Endothelial cell of umbilical vein (primary cell): ENCODE data around the gene TNIP3. TPM values are rescaled to one million over a fixed set of nuclear protein-coding genes. Genes with fewer than 3 reads are reported as not detected.

Source experiments
- BruUV-seq: library from RNA; stranded (reverse); fragments of 400-500 nt; replicated peaks from 2 replicates; lab custom pipeline; 2021; lab: Mats Ljungman, UMichigan
- CTCF ChIA-PET: fragments of 300-600, 350-600 bp; sonication (Branson Sonifier 250); formaldehyde crosslinking; loops from one replicate; lab custom pipeline; 2021; ENCODE audit warnings: antibody characterized with exemption, inconsistent platforms; lab: Charles Lee
- POLR2A ChIA-PET: fragments of 300-600, 350-600 bp; sonication (Branson Sonifier 250); formaldehyde crosslinking; loops from one replicate; lab custom pipeline; 2021; ENCODE audit warnings: antibody characterized with exemption, inconsistent platforms; lab: Charles Lee
- DNase-seq: peaks from one replicate; pipeline ENCODE4 v3.0.0-alpha.2; 2011; ENCODE audit warnings: low read depth, low spot score
- FAIRE-seq: peaks from 2 replicates; lab custom pipeline; 2011; peaks lifted over from hg19 to GRCh38; lab: Jason Lieb, UNC
- H2AFZ ChIP-seq: 2 replicates; pipeline ENCODE4 v1.6.0; 2012; ENCODE audit warnings: low read depth, low read length, control low read depth, inconsistent platforms
- H3K27ac ChIP-seq: 2 replicates; pipeline ENCODE4 v1.5.1; 2011; ENCODE audit warnings: low read depth, mild to moderate bottlenecking, control low read depth, low read length, moderate library complexity; ENCODE audit not compliant: insufficient read depth
- H3K27me3 ChIP-seq, 2 experiments: 2 replicates each; pipeline versions ENCODE4 v1.6.0 to v1.6.1; 2011; ENCODE audit warnings: low read length in 2 of 2, mixed read lengths in 1 of 2; ENCODE audit not compliant: control insufficient read depth in 2 of 2, insufficient read depth in 2 of 2
- H3K36me3 ChIP-seq, 2 experiments: 2 replicates in 1 of 2; 3 replicates in 1 of 2; pipeline ENCODE4 v1.5.1; 2011; ENCODE audit warnings: low read length in 2 of 2, mild to moderate bottlenecking in 1 of 2, moderate library complexity in 1 of 2; ENCODE audit not compliant: control insufficient read depth in 2 of 2, insufficient read depth in 2 of 2; ENCODE audit errors: extremely low read depth in 1 of 2
- H3K4me1 ChIP-seq: 3 replicates; pipeline ENCODE4 v1.5.1; 2011; ENCODE audit warnings: mild to moderate bottlenecking, low read length; ENCODE audit not compliant: control insufficient read depth, insufficient read depth; ENCODE audit errors: extremely low read depth
- H3K4me2 ChIP-seq: 2 replicates; pipeline ENCODE4 v1.6.1; 2011; ENCODE audit warnings: low read length, control low read depth, mixed read lengths; ENCODE audit not compliant: insufficient read depth
- H3K4me3 ChIP-seq, 3 experiments: fragments of 200-600 bp in 1 of 3; sonication (generic), shearing (Covaris generic) in 1 of 3; replicated peaks in 1 of 3; 2 replicates each; pipeline ENCODE4 v1.5.1; 2011 to 2016; ENCODE audit warnings: control low read depth in 3 of 3, low read length in 3 of 3, mild to moderate bottlenecking in 2 of 3, inconsistent platforms in 1 of 3, low read depth in 1 of 3, moderate library complexity in 1 of 3; ENCODE audit not compliant: insufficient read depth in 1 of 3
- H3K79me2 ChIP-seq: 2 replicates; pipeline ENCODE4 v1.6.0; 2012; ENCODE audit warnings: low read length, inconsistent platforms; ENCODE audit not compliant: control insufficient read depth, insufficient read depth
- H3K9ac ChIP-seq: replicated peaks from 2 replicates; pipeline ENCODE3; 2011; ENCODE audit warnings: low read length, control low read depth; ENCODE audit not compliant: insufficient read depth; ENCODE audit errors: extremely low read depth
- H3K9me1 ChIP-seq: replicated peaks from 3 replicates; pipeline ENCODE4 v1.6.0; 2011; ENCODE audit warnings: mild to moderate bottlenecking, low read length; ENCODE audit not compliant: control insufficient read depth, insufficient read depth; ENCODE audit errors: extremely low read depth
- H3K9me3 ChIP-seq: replicated peaks from 2 replicates; pipeline ENCODE4 v1.5.1; 2012; ENCODE audit warnings: low read length, inconsistent platforms; ENCODE audit not compliant: control insufficient read depth, insufficient read depth
- H4K20me1 ChIP-seq: replicated peaks from 2 replicates; pipeline ENCODE3; 2011; ENCODE audit warnings: mild to moderate bottlenecking, low read length; ENCODE audit not compliant: control insufficient read depth, insufficient read depth; ENCODE audit errors: extremely low read depth
- EZH2 ChIP-seq: IDR thresholded peaks from 2 replicates; pipeline ENCODE4 v1.6.1; 2012; ENCODE audit warnings: borderline replicate concordance, low read depth, mild to moderate bottlenecking, moderate library complexity, low read length, inconsistent platforms; ENCODE audit not compliant: severe bottlenecking
- FOS ChIP-seq: IDR thresholded peaks from 2 replicates; pipeline ENCODE4 v1.6.1; 2011; ENCODE audit warnings: mild to moderate bottlenecking, low read length, moderate library complexity, borderline replicate concordance; ENCODE audit not compliant: insufficient read depth
- JUN ChIP-seq: IDR thresholded peaks from 2 replicates; pipeline ENCODE4 v1.6.1; 2011; ENCODE audit warnings: borderline replicate concordance, low read depth; ENCODE audit not compliant: insufficient read length, insufficient read depth
- MYC ChIP-seq: IDR thresholded peaks from one replicate; pipeline ENCODE4 v1.6.1; 2011; ENCODE audit warnings: mild to moderate bottlenecking, low read depth, low read length
- POLR2A ChIP-seq: IDR thresholded peaks from 2 replicates; pipeline ENCODE4 v1.6.1; 2012; ENCODE audit warnings: low read depth, mild to moderate bottlenecking, control low read depth, low read length
- POLR2AphosphoS5 ChIP-seq: IDR thresholded peaks from 2 replicates; pipeline ENCODE4 v1.6.1; 2012; ENCODE audit warnings: low read depth, mild to moderate bottlenecking, control low read depth, low read length, moderate library complexity; ENCODE audit not compliant: insufficient read depth
- dilution Hi-C: fragments of 300-500 bp; cut with MboI; formaldehyde crosslinking; loops from one replicate; pipeline ENCODE4 v1.15.0; 2019; ENCODE audit warnings: low sequenced_read_pairs; ENCODE audit not compliant: extremely low pct_ligation_motif_present
- intact Hi-C: fragments of 100-400 bp; cut with micrococcal nuclease; formaldehyde crosslinking; loops from one replicate; pipeline ENCODE4 v1.10.0; 2022
- polyA plus RNA-seq, 4 experiments: library from polyadenylated mRNA; depleted of rRNA in 3 of 4; stranded (reverse) in 3 of 4; unstranded in 1 of 4; fragments of >200 nt; gene quantifications; 2 replicates each; pipeline versions ENCODE4 v1.2.1 to v1.2.3, GENCODE V29; 2011 to 2012; ENCODE audit warnings: missing spikeins in 1 of 4
- total RNA-seq: library from RNA; stranded (reverse); gene quantifications from 2 replicates; pipeline ENCODE4 v1.2.3, GENCODE V29; 2021
- TF ChIP-seq, protein P1 (sequence below): IDR thresholded peaks from 2 replicates; pipeline ENCODE4 v1.6.1; 2011; ENCODE audit not compliant: insufficient read depth, insufficient read length
- TF ChIP-seq, protein P2 (sequence below), 2 donors: IDR thresholded peaks; 1 replicate in 1 of 2; 2 replicates in 1 of 2; pipeline ENCODE4 v1.5.1; 2011; ENCODE audit warnings: low read length in 2 of 2, mild to moderate bottlenecking in 2 of 2, moderate library complexity in 2 of 2, control low read depth in 1 of 2, inconsistent platforms in 1 of 2, low read depth in 1 of 2; ENCODE audit not compliant: insufficient read depth in 1 of 2; ENCODE audit errors: extremely low read depth in 1 of 2

The TNIP3 gene
- total and polyA plus RNA-seq, 2 donors (not counting 3 experiments of a cell fraction or from before 2014, with no cell fraction given) = not detected

DNA sequence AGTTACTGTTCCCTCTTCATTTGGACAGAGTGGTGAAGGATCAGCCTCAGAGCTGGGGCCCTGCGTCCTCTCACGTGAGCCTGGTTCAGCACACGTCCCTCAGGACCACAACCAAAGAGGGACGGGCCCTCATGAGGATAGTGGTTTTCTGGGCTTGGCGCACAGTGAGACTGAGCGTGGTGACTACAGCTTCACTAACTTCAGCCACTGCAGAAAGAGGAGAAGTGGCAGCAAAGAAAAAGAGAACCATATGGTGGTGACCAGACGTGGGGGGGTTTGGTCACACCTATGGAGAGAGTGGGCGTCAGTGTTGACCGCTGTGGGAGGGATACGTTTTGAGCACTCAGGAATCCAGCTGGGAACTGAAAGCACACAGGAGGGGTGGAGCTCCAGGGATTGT lies 21.8 kb upstream of the TNIP3 start:
- intact Hi-C loops (no loop called here), dilution Hi-C loops (no loop called here)
- ChIA-PET POLR2A (no interaction called here), CTCF (no interaction called here)
- H4K20me1 ChIP-seq = no peaks in the 10 kb centered on the region
- no peak overlapping the region for H3K4me2 ChIP-seq
- H3K9me1 ChIP-seq = no peaks in the 10 kb centered on the region
- H3K27me3 ChIP-seq = peaks cover 5 to 18% of the 10 kb centered on the region in 2 experiments
- FAIRE-seq (no peak), DNase-seq (no peak)
- H3K4me3 ChIP-seq = no peak overlapping the region
- H3K9ac ChIP-seq = no peak overlapping the region
- H3K4me1 ChIP-seq = no peaks in the 10 kb centered on the region
- no peaks in the 10 kb centered on the region for H3K9me3 ChIP-seq
- H3K79me2 ChIP-seq = no peaks in the 10 kb centered on the region
- no peak overlapping the region for H3K27ac ChIP-seq
- H2AFZ ChIP-seq = no peak overlapping the region
- H3K36me3 ChIP-seq = no peaks in the 10 kb centered on the region
- no TSS peak for BruUV-seq
- TF ChIP-seq, protein P1, sequence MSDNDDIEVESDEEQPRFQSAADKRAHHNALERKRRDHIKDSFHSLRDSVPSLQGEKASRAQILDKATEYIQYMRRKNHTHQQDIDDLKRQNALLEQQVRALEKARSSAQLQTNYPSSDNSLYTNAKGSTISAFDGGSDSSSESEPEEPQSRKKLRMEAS = no peak
- no peak for TF ChIP-seq POLR2AphosphoS5
- TF ChIP-seq, protein P2, sequence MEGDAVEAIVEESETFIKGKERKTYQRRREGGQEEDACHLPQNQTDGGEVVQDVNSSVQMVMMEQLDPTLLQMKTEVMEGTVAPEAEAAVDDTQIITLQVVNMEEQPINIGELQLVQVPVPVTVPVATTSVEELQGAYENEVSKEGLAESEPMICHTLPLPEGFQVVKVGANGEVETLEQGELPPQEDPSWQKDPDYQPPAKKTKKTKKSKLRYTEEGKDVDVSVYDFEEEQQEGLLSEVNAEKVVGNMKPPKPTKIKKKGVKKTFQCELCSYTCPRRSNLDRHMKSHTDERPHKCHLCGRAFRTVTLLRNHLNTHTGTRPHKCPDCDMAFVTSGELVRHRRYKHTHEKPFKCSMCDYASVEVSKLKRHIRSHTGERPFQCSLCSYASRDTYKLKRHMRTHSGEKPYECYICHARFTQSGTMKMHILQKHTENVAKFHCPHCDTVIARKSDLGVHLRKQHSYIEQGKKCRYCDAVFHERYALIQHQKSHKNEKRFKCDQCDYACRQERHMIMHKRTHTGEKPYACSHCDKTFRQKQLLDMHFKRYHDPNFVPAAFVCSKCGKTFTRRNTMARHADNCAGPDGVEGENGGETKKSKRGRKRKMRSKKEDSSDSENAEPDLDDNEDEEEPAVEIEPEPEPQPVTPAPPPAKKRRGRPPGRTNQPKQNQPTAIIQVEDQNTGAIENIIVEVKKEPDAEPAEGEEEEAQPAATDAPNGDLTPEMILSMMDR (IDR thresholded peaks at IDR 0.05; ENCODE audit: extremely low read depth in 1 of 2, insufficient read depth in 1 of 2, low read depth in 1 of 2, low read length in 2 of 2) = no peak
- TF ChIP-seq FOS = no peak
- no peak for TF ChIP-seq EZH2
- TF ChIP-seq POLR2A = no peak

DNA sequence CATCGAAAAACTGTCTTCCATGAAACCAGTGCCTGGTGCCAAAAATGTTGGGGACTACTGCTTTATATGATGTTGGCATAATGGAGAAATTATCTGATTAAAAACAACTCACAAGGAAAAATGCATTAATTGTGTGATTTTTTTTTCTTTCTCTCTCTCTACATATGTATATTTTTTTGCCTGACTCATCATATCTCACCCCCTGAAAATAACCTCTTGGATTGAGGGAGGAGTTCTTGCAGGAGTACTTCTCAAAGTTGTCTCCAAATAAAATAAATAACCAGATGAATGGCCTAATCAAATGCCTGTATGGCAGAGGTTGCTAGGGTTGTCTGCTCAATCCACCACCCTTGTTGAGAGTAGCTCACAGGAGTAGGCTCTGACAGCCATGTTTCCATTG lies 19.9 kb upstream of the TNIP3 start:
- intact Hi-C loops = no loop called here
- ChIA-PET CTCF (interaction anchor here (2.1 kb wide), 1 partner anchor 9 kb away, joined by 16 read pairs; no protein-coding TSS in a partner anchor), POLR2A (no interaction called here)
- BruUV-seq = no TSS peak
- Histone ChIP-seq H4K20me1 (no peaks in the 10 kb centered on the region), H3K4me2 (no peak overlapping the region), H3K9me3 (no peaks in the 10 kb centered on the region), H3K4me3 (no peak overlapping the region), H3K79me2 (no peaks in the 10 kb centered on the region), H3K4me1 (no peaks in the 10 kb centered on the region), H3K27me3 (peaks cover 0 to 13% of the 10 kb centered on the region in 2 experiments), H2AFZ (no peak overlapping the region), H3K27ac (no peak overlapping the region), H3K36me3 (no peaks in the 10 kb centered on the region), H3K9ac (no peak overlapping the region), H3K9me1 (no peaks in the 10 kb centered on the region)
- no peak for FAIRE-seq
- no peak for DNase-seq
- TF ChIP-seq JUN (no peak), POLR2A (no peak), FOS (no peak), MYC (no peak)
- TF ChIP-seq, protein P1 = no peak
- dilution Hi-C loops = no loop called here
